GM21786 (cell line): Measurements from ENCODE around the gene CCDC197.

Source experiments
- ATAC-seq: cut with Tn5 transposase; IDR thresholded peaks from one replicate; pipeline ENCODE4 v1.9.1; 2021; ENCODE audit not compliant: unreplicated experiment

Gene CCDC197

GRCh38 chr14:94056579-94057308 lies 59.6 kb downstream of the CCDC197 start:
- ATAC-seq = peak; percentile 79

- ATAC-seq = no peak
Observed at GRCh38 chr14:94058128-94058673, 61.1 kb downstream of the CCDC197 start.
